Measurements from ENCODE around the gene LACTB. TPM values are rescaled to one million over a fixed set of nuclear protein-coding genes. Genes with fewer than 3 reads are reported as not detected.

LACTB gene
- total and polyA plus RNA-seq, 2 experiments from 2014 or later: 15.2 to 20.9 TPM

DNA sequence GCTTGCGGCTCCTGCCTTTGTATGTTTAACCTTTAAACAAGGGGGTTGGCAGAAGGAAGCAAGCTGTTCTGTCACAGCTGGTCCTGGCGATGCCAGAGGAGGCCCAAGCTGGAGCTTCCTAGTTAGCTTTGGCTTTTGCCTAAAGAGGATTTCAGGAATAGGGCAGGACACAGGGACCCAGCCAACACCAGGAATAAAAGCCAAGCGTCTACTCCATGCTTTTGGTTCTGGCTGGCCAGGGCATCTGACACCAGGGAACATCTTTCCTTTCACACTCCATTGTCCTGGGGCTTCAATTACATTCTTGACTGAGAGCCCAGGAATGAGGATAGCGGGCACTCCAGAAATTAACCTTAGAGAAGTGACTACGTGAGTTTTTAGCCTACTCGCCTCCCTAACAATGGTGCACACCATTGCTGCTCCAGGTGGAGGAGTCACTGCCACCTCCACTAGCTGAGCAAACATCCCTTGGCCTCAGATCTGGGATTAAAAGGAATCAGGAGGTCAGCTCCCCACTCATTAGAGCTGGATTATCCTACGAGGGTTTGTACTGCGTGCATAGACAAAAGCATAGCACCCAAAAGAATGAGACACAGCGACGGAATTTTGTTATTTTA, 40.9 kb upstream of the LACTB start:
- Histone ChIP-seq H3K79me2 (replicated peaks; ENCODE audit: insufficient read depth) (no peaks in the 10 kb centered on the region), H3K27me3 (ENCODE audit: insufficient read depth) (no peaks in the 10 kb centered on the region), H3K4me3 (no peak overlapping the region), H3K4me1 (ENCODE audit: insufficient read depth) (peaks cover 50% of the 10 kb centered on the region), H3K9me2 (ENCODE audit: insufficient read depth) (no peaks in the 10 kb centered on the region), H3K4me2 (no peak overlapping the region), H3F3A (replicated peaks; ENCODE audit: low read depth) (peaks cover 9% of the 10 kb centered on the region; the same call in 1 of the 2 replicates), H4K20me1 (replicated peaks; ENCODE audit: insufficient read depth) (no peaks in the 10 kb centered on the region), H3K36me3 (ENCODE audit: insufficient read depth) (no peaks in the 10 kb centered on the region), H3K27ac (ENCODE audit: low read depth) (no peak overlapping the region), H2AFZ (no peak overlapping the region)
- no peaks in the 10 kb centered on the region for H3K9me3 Mint-ChIP-seq
- no peaks in the 10 kb centered on the region for H3K36me3 Mint-ChIP-seq (ENCODE audit: low read depth)
- no peak overlapping the region for H3K27ac Mint-ChIP-seq
- DNase-seq (ENCODE audit: low spot score) (no peak), ATAC-seq (no peak)
- peaks cover 62% of the 10 kb centered on the region for H3K4me1 Mint-ChIP-seq
- H3K27me3 Mint-ChIP-seq (ENCODE audit: insufficient read depth, low read depth, poor library complexity): peaks cover 13% of the 10 kb centered on the region
- no peak overlapping the region for H3K4me3 Mint-ChIP-seq
- TF ChIP-seq, protein P1, sequence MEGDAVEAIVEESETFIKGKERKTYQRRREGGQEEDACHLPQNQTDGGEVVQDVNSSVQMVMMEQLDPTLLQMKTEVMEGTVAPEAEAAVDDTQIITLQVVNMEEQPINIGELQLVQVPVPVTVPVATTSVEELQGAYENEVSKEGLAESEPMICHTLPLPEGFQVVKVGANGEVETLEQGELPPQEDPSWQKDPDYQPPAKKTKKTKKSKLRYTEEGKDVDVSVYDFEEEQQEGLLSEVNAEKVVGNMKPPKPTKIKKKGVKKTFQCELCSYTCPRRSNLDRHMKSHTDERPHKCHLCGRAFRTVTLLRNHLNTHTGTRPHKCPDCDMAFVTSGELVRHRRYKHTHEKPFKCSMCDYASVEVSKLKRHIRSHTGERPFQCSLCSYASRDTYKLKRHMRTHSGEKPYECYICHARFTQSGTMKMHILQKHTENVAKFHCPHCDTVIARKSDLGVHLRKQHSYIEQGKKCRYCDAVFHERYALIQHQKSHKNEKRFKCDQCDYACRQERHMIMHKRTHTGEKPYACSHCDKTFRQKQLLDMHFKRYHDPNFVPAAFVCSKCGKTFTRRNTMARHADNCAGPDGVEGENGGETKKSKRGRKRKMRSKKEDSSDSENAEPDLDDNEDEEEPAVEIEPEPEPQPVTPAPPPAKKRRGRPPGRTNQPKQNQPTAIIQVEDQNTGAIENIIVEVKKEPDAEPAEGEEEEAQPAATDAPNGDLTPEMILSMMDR (conservative IDR thresholded peaks at IDR 0.05; ENCODE audit: low read depth in 2 of 2): no peak
- TF ChIP-seq EZH2phosphoT487 (IDR thresholded peaks at IDR 0.05; ENCODE audit: unreplicated experiment): no peak
- no peak for TF ChIP-seq CREB1 (CRISPR knock-in tag; IDR thresholded peaks at IDR 0.05; ENCODE audit: low read depth)
- TF ChIP-seq, protein P2, sequence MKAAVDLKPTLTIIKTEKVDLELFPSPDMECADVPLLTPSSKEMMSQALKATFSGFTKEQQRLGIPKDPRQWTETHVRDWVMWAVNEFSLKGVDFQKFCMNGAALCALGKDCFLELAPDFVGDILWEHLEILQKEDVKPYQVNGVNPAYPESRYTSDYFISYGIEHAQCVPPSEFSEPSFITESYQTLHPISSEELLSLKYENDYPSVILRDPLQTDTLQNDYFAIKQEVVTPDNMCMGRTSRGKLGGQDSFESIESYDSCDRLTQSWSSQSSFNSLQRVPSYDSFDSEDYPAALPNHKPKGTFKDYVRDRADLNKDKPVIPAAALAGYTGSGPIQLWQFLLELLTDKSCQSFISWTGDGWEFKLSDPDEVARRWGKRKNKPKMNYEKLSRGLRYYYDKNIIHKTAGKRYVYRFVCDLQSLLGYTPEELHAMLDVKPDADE (IDR thresholded peaks at IDR 0.05): no peak
- TF ChIP-seq, protein P3, sequence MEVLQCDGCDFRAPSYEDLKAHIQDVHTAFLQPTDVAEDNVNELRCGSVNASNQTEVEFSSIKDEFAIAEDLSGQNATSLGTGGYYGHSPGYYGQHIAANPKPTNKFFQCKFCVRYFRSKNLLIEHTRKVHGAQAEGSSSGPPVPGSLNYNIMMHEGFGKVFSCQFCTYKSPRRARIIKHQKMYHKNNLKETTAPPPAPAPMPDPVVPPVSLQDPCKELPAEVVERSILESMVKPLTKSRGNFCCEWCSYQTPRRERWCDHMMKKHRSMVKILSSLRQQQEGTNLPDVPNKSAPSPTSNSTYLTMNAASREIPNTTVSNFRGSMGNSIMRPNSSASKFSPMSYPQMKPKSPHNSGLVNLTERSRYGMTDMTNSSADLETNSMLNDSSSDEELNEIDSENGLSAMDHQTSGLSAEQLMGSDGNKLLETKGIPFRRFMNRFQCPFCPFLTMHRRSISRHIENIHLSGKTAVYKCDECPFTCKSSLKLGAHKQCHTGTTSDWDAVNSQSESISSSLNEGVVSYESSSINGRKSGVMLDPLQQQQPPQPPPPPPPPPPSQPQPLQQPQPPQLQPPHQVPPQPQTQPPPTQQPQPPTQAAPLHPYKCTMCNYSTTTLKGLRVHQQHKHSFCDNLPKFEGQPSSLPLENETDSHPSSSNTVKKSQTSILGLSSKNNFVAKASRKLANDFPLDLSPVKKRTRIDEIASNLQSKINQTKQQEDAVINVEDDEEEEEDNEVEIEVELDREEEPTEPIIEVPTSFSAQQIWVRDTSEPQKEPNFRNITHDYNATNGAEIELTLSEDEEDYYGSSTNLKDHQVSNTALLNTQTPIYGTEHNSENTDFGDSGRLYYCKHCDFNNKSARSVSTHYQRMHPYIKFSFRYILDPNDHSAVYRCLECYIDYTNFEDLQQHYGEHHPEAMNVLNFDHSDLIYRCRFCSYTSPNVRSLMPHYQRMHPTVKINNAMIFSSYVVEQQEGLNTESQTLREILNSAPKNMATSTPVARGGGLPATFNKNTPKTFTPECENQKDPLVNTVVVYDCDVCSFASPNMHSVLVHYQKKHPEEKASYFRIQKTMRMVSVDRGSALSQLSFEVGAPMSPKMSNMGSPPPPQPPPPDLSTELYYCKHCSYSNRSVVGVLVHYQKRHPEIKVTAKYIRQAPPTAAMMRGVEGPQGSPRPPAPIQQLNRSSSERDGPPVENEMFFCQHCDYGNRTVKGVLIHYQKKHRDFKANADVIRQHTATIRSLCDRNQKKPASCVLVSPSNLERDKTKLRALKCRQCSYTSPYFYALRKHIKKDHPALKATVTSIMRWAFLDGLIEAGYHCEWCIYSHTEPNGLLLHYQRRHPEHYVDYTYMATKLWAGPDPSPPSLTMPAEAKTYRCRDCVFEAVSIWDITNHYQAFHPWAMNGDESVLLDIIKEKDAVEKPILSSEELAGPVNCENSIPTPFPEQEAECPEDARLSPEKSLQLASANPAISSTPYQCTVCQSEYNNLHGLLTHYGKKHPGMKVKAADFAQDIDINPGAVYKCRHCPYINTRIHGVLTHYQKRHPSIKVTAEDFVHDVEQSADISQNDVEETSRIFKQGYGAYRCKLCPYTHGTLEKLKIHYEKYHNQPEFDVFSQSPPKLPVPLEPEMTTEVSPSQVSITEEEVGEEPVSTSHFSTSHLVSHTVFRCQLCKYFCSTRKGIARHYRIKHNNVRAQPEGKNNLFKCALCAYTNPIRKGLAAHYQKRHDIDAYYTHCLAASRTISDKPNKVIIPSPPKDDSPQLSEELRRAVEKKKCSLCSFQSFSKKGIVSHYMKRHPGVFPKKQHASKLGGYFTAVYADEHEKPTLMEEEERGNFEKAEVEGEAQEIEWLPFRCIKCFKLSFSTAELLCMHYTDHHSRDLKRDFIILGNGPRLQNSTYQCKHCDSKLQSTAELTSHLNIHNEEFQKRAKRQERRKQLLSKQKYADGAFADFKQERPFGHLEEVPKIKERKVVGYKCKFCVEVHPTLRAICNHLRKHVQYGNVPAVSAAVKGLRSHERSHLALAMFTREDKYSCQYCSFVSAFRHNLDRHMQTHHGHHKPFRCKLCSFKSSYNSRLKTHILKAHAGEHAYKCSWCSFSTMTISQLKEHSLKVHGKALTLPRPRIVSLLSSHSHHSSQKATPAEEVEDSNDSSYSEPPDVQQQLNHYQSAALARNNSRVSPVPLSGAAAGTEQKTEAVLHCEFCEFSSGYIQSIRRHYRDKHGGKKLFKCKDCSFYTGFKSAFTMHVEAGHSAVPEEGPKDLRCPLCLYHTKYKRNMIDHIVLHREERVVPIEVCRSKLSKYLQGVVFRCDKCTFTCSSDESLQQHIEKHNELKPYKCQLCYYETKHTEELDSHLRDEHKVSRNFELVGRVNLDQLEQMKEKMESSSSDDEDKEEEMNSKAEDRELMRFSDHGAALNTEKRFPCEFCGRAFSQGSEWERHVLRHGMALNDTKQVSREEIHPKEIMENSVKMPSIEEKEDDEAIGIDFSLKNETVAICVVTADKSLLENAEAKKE (CRISPR knock-in tag; IDR thresholded peaks at IDR 0.05): no peak
- TF ChIP-seq ZNF114 (CRISPR knock-in tag; IDR thresholded peaks at IDR 0.05): no peak
- no peak for TF ChIP-seq POLR2AphosphoS5 (IDR thresholded peaks at IDR 0.05; ENCODE audit: low read depth)
- TF ChIP-seq JUNB (IDR thresholded peaks at IDR 0.05; ENCODE audit: unreplicated experiment): no peak
- TF ChIP-seq, protein P4, sequence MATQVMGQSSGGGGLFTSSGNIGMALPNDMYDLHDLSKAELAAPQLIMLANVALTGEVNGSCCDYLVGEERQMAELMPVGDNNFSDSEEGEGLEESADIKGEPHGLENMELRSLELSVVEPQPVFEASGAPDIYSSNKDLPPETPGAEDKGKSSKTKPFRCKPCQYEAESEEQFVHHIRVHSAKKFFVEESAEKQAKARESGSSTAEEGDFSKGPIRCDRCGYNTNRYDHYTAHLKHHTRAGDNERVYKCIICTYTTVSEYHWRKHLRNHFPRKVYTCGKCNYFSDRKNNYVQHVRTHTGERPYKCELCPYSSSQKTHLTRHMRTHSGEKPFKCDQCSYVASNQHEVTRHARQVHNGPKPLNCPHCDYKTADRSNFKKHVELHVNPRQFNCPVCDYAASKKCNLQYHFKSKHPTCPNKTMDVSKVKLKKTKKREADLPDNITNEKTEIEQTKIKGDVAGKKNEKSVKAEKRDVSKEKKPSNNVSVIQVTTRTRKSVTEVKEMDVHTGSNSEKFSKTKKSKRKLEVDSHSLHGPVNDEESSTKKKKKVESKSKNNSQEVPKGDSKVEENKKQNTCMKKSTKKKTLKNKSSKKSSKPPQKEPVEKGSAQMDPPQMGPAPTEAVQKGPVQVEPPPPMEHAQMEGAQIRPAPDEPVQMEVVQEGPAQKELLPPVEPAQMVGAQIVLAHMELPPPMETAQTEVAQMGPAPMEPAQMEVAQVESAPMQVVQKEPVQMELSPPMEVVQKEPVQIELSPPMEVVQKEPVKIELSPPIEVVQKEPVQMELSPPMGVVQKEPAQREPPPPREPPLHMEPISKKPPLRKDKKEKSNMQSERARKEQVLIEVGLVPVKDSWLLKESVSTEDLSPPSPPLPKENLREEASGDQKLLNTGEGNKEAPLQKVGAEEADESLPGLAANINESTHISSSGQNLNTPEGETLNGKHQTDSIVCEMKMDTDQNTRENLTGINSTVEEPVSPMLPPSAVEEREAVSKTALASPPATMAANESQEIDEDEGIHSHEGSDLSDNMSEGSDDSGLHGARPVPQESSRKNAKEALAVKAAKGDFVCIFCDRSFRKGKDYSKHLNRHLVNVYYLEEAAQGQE (IDR thresholded peaks at IDR 0.05; ENCODE audit: unreplicated experiment): no peak
- no peak for TF ChIP-seq NANOG (IDR thresholded peaks at IDR 0.05; ENCODE audit: borderline replicate concordance)
- TF ChIP-seq EZH2 (IDR thresholded peaks at IDR 0.05; ENCODE audit: low read depth, unreplicated experiment): no peak
- TF ChIP-seq ZNF331 (CRISPR knock-in tag; IDR thresholded peaks at IDR 0.05; ENCODE audit: low read depth): no peak
- no peak for TF ChIP-seq STAT1 (IDR thresholded peaks at IDR 0.05; ENCODE audit: unreplicated experiment)

All from GM23338 (cell line).